Right lobe of liver (tissue), 4 donors: ENCODE data around the gene NDUFB5.

Experiments
- CTCF ChIP-seq, 4 donors: fragments of 200-600 bp in 3 of 4; fragments of 450-650 bp in 1 of 4; IDR thresholded peaks; one replicate each; pipeline versions ENCODE4 v1.5.1 to v1.8.0; 2016 to 2022; ENCODE audit warnings: antibody characterized with exemption in 4 of 4, mild to moderate bottlenecking in 2 of 4
- POLR2A ChIP-seq: fragments of 450-650 bp; IDR thresholded peaks from one replicate; pipeline ENCODE4 v1.6.1; 2017; ENCODE audit warnings: antibody characterized with exemption, mild to moderate bottlenecking
- donor health status: DM: no; HTN: no; CAD: no.
- donor health status: DM: no; HTN: no; CAD: no.
- donor health status: DM: no; HTN: yes; CAD: no.

GRCh38 chr3:179606534-179607085, 2.0 kb downstream of the NDUFB5 start:
- TF ChIP-seq POLR2A (no peak), CTCF (IDR thresholded peaks at IDR 0.05) (no peak)
